ENCODE measurements around the gene AGAP1.
A peak's percentile ranks its signal among the peaks of the same experiment; 100 is the strongest.

AGAP1 gene

GRCh38 chr2:236172255-236173035 is 678.6 kb downstream of the AGAP1 start:
- DNase-seq = no peak

GRCh38 chr2:236173036-236173728 is 679.3 kb downstream of the AGAP1 start:
- no peak for DNase-seq

GRCh38 chr2:236173729-236174607 is 680.1 kb downstream of the AGAP1 start:
- no peak for DNase-seq

- DNase-seq = no peak
Observed at GRCh38 chr2:236175548-236176150, 681.8 kb downstream of the AGAP1 start.

- DNase-seq = peak; percentile 35
Observed at GRCh38 chr2:236176417-236176816, 682.6 kb downstream of the AGAP1 start.

- DNase-seq = no peak
Observed at GRCh38 chr2:236176951-236177350, 683.1 kb downstream of the AGAP1 start.

- DNase-seq = peak; percentile 50
Observed at GRCh38 chr2:236177604-236177966, 683.7 kb downstream of the AGAP1 start.

- peak; percentile 62 for DNase-seq
Observed at GRCh38 chr2:236177967-236178889, 684.4 kb downstream of the AGAP1 start.

- DNase-seq = no peak
Observed at GRCh38 chr2:236178890-236179235, 685.0 kb downstream of the AGAP1 start.

GRCh38 chr2:236179236-236180075 is 685.6 kb downstream of the AGAP1 start:
- no peak for DNase-seq

GRCh38 chr2:236180076-236180816 is 686.4 kb downstream of the AGAP1 start:
- no peak for DNase-seq

GRCh38 chr2:236180831-236181453 is 687.1 kb downstream of the AGAP1 start:
- peak; percentile 54 for DNase-seq

All from activated CD4-positive, alpha-beta T cell treated with anti-CD3 and anti-CD28 coated beads, Interleukin-2, Interleukin-6, amounts not matched to agents 100 ng/mL and 50 ng/mL, durations not matched to agents 16 hours and 8 hours (primary cell).